T1000 (cell line): Measurements from ENCODE around the gene TMEM117.
"Not testable (repeated sequence)": the region's sequence is repeated elsewhere in the genome, so short reads cannot be mapped to it uniquely, and the experiment has no call there.

ENCODE experiments used
- DNase-seq: peaks from one replicate; lab custom pipeline; 2025; ENCODE audit warnings: mixed read lengths; lab: John Stamatoyannopoulos, UW

Gene TMEM117

DNA sequence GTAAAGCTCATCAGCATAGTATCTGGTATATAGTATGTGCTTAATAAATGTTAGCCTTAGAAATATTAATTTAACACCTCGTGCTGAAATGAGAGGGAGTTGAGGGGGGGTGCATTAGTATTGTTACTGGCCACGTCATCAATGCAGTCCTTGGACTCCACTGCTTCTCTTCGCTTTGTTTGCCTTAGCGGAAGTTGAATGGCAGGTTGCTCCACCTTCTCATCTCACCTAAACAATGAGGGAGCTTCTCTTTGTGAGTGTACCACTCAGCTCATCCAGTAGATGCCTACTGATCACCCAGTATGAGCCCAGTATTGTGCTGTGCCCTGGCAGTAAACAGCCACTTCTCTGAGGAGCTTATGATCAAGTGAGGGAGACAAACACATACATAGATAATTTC is 4.5 kb downstream of the TMEM117 start:
- no peak for DNase-seq

DNA sequence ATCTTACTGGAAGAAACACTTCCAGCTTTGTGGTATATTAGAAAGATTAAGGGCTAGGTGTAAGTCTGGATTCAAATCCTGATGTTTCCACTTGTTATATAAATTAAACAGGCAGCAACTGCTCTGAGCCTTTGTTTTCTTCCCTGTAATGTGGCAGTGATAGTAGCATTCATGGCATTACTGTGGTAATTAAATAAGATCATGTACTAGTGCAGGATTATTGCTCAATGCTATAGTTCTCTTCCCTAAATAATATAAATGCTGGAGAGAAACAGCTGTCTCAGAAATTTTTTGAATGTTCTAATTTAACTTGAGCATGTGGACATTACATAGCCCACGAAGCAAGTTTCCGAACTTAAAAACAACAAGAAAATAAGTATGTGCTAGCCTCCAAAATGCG is 5.4 kb downstream of the TMEM117 start:
- no peak for DNase-seq

DNA sequence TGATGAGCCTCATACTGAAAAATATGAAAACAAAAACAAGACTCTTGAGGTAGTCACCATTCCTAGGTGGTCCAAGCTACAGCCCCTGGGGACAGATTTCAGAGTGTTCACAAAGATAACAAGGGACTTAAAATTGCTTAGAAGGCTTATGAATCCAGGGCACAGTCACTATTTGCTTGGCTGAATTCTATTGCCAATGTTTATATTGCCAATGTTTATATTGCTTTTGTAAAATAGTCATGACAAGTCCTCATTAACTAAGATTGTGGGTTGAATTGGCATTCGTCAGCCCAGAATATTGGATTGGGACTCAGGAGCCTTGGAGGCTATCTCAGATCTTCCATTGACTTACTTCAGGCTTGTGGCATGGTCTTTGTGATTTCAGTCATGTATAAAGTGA is 6.4 kb downstream of the TMEM117 start:
- no peak for DNase-seq

DNA sequence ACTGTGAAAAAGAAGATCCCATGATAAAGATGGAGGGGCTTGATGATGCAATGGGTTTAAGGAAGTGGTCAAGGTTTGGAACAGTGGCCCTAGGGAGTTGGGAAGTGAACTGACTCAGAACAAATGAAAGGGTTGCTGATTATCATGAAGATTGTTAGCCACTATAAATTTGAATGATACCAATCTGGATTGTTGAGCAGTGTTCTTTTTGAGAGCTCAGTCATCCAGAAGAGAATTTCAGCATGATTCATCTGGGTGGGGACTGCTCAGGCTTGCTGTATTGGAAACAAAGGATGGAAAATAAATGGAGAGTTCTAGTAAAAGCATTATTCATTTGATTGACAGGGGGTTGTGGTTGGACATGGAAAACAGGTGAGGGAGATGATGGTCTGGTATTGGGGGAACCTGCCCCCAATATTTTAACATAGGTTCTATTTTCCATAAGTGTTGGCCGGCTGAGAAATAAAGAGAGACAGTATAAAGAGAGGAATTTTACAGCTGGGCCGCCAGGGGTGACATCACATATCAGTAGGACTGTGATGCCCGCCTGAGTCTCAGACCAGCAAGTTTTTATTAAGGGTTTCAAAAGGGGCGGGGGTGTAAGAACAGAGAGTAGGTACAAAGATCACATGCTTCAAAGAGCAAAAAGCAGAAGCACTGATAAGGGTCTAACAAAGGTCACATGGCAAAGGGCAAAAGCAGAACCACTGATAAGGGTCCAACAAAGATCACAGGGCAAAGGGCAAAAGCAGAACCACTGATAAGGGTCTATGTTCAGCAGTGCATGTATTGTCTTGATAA is 11.7 kb downstream of the TMEM117 start:
- not testable (repeated sequence) for DNase-seq

DNA sequence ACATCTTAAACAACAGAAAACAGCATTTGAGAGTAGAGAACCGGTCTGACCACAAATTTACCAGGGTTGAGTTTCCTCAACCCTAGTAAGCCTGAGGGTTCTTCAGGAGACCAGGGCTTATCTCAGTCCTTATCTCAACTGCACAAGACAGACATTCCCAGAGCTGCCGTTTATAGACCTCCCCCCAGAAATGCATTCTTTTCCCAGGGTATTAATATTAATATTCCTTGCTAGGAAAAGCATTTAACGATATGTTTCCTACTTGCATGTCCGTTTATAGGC is 12.3 kb downstream of the TMEM117 start:
- no peak for DNase-seq

DNA sequence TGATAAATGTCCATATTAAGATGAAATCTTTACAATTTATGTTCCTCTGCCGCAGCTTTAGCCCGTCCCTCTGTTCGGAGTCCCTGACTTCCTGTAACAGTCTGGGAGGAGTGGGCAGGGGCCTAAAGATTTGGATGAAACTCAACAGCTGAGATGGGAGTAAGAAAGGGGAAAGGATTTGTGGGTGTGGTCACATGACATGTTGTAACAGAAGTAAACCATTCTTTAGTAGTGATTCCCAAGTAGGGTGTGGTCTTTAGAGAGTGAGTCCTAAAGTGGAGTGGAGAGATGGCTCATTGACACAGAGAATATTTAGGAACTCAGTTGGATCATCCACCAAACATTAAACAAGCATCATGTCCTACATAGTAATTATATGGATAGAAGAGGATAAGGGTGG is 12.9 kb downstream of the TMEM117 start:
- DNase-seq = no peak

DNA sequence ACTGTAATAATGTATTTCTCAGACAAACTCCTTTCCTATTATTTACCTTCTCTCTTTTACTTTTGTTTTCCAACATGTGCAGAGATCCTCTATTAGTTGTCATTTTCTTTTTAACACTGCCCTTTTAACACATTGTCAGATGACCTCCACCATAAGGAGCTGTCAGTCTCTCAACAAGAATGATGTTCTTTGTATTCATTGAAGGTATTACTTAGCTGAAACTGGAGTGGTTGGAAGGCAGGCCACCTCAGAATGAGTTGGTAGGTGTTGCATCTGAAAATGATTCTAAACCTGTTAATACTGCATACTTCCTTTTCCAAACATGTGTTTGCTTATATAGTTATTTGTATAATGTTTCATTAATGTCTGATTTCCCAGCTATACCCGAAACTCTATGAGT is 16.9 kb downstream of the TMEM117 start:
- DNase-seq = no peak

DNA sequence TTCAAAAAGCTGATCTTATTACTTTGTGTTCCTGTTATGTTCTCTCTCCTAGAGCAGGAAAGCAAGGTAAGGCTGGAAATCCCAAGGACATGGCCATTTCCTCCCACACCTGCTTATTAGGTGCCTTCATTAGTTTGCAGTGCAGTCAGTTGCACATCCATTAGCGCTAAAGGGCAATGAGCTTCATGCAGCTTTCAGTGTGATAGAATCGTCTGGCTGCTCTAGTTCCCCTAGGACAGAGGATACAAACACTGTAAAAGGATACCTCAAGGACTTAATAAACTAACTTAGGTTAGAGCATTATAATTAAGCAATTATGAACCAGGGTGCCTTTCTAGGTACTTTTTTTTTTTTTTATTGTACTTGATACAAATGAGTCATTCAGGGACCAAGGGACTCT is 21.1 kb downstream of the TMEM117 start:
- no peak for DNase-seq

DNA sequence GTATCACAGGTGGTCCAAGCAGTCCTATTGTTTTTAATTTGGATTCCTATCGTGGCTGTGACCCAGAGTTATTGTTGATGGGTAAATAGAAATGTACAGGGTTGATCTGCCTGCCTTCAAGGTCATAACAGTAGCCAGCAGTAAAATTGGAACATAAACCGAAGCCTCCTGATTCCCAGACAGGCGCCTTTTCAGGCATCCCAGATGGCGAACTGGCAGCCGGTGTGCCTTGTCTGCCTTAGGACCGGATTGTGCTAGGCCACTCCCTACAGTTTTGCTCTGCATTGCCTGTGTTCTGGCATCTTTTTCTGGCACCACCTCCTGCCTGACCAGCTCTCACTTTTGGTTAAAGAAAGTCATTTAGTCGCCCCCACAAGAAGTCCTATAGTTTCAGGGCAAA is 22.2 kb downstream of the TMEM117 start:
- DNase-seq = no peak

DNA sequence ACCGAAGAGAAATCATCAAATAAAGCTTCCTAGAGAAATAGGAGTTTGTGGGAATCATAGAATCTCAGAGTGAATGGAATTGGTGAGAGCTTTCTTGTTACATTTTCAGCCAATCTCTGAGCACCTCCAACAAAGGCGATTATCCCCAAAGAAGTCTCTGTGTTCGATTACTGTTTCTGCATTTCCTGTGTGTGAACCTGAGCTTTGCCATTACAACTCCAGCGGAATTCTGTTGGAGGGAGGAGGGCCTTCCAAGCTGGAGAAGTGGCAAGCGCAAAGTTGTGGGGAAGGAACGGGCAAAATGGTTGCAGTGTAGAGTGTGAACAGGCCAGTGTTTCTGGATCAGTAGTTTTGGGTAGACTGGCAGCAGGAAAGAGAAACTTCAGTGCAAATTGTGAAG is 23.1 kb downstream of the TMEM117 start:
- no peak for DNase-seq

DNA sequence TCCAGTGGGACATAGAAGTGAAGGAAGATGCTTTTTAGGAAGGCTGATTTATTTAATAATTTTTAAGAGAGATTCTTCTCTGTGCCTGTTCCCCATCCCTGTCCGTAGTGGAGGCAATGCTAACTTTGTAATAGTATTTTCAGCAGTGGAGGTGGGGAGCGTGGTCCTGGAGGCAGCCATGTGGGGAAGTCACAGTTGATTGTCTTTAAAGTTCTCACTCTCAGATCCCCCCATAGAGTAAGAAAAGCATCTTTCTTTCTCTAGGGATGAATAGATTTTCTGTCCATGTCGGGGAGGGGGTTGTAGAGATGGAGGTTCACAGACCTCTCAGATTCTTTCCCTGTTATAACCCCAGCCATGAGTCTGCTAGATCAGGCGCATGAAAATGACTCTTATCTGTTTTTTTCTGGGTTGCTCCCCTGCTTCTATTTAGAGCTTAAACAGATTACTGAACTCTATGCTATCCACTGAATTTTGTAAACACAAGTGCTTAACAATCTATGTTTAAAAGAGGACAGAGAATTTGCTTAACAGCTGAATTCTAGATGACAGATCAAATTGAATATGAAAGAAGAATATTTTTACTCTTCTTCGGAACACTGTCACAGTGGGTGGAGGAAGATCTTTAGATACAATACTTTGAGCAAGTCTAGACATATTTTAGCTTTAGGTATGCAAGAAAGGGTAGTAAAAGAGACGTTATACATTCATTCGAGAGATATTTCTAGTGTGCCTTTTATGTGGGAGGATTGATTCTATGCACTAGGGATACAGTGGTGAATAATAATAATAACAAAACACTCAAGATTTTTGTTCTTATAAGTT is 25.3 kb downstream of the TMEM117 start:
- no peak for DNase-seq

DNA sequence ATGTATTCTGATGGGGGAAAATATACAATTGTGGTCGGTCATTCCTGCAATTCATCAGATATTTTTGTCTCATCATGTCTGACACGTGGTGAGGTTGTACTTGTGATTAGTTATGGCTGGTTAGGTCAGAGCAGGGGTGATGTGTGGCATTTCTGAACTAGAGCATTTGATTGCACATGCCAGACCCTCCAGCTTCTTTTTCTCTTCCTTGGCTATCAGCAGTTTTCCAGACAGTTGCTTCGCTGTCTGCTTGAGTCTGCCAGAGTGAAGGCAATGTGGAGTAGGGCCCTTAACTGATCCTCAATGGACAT is 25.9 kb downstream of the TMEM117 start:
- DNase-seq = no peak

DNA sequence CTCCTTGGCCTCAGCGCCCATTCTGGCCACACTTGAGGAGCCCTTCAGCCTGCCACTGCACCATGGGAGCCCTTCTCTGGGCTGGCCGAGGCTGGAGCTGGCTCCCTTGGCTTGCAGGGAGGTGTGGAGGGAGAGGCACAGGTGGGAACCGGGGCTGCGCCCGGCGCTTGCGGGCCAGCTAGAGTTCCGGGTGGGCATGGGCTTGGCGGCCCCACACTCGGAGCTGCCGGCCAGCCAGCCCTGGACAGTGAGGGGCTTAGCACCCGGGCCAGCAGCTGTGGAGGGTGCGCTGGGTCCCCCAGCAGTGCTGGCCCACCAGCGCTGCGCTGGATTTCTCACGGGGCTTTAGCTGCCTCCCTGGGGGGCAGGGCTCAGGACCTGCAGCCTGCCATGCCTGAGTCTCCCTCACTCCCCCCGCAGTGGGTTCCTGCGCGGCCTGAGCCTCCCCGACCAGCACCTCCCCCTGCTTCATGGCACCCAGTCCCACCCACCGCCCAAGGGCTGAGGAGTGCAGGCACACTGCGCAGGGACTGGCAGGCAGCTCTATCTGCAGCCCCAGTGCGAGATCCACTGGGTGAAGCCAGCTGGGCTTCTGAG is 28.0 kb downstream of the TMEM117 start:
- no peak for DNase-seq

DNA sequence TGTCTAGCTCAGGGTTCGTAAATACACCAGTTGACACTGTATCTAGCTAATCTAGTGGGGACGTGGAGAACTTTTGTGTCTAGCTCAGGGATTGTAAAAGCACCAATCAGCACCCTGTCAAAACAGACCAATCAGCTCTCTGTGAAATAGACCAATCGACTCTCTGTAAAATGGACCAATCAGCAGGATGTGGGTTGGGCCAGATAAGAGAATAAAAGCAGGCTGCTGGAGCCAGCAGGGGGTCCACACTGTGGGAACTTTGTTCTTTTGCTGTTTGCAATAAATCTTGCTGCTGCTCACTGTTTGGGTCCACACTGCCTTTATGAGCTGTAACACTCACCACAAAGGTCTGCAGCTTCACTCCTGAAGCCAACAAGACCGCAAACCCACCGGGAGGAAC is 28.7 kb downstream of the TMEM117 start:
- not testable (repeated sequence) for DNase-seq

DNA sequence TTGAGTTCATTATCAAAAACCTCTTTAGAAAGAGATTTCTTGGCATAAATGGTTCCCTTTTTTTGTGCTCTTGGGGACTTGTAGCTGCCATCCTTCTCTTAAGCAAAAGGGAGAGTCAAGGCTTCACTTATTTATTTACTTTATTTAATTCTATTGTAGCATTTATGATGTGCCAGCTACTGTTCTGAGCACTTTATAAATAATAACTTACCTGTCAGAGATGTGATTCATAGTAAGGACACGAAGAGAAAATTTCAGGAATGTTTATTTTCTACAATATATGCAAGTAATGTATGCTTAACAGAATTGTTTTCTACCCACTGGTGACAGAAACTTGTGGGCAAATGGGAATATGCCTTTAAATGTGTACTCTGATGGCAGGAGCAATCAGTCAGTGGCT is 33.3 kb downstream of the TMEM117 start:
- no peak for DNase-seq

DNA sequence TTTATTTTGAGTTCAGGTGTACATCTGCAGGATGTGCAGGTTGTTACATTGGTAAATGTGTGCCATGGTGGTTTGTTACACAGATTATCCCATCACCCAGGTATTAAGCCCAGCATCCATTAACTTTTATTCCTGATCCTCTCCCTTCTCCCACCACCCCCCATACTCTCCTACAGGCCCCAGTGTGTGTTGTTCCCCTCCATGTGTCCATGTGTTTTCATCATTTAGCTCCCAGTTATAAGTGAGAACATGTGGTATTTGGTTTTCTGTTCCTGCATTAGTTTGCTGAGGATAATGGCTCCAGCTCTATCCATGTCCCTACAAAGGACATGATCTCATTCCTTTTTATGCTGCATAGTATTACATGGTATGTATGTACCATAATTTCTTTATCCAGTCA is 33.9 kb downstream of the TMEM117 start:
- DNase-seq = not testable (repeated sequence)

DNA sequence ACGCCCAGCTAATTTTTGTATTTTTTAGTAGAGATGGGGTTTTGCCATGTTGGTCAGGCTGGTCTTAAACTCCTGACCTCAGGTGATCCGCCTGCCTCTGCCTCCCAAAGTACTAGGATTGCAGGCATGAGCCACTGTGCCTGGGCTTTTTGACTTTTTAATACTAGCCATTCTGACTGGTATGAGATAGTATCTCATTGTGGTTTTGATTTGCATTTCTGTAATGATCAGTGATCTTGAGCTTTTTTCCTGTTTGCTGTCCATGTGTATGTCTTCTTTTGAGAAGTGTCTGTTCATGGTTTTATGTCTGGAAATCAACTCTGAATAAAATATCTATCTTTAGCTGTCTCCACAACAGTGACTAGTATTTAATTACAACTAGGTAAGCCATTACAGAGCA is 35.4 kb downstream of the TMEM117 start:
- not testable (repeated sequence) for DNase-seq

DNA sequence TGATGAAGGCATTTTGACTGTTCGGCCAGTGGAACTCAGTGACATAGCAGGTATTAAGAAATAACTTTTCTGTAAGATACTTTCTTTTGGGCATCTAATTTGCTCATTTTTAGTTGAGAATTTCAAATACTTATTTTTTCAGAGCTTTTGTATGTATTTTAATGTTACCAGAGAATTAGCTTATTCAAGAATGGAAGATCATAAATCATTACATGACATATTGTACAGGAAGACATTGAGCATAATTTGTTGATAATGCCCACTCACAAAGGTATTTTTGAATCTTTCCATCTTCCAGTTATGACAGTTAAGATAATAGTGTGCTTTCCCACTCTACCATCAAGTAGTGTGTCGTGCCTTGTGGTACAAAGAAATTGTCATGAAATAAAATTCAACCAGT is 36.5 kb downstream of the TMEM117 start:
- no peak for DNase-seq

DNA sequence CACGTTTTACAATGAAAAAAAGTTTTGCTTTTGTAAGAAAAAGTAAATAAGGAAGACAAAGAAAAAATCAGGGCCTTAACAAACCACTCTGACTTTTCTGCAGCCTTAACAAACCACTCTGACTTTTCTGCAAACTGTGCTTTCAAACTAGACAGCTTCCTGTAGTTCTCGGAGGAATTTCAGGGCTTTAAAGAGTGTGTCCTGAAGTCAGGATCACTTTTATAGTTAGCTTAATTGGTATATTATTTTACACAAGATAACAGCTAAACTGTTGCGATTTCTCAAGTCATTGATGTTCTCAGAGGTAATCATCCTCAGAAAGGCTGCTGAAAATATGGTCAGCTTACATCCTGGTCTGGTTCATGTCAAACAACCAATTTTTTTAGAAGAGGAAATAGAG is 42.2 kb downstream of the TMEM117 start:
- DNase-seq = no peak

DNA sequence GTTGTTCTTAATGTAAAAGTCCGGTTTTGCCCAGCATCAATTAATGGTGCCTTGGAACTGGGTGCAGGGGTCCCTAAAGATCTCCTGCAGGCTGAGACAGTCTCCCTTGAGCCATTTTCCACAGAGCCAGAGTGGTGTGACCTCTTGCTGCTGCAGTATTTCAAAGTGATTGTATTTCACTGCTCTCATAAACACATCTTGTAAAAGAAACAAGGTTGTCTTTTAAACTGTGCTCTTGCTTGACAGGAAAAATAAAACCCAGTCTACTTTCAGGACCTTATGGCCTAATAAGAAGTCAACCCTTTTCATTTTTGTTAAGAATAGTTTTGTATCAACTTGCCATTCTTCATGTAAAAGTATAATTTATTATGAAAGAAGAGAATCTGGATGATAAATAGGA is 44.7 kb downstream of the TMEM117 start:
- no peak for DNase-seq

DNA sequence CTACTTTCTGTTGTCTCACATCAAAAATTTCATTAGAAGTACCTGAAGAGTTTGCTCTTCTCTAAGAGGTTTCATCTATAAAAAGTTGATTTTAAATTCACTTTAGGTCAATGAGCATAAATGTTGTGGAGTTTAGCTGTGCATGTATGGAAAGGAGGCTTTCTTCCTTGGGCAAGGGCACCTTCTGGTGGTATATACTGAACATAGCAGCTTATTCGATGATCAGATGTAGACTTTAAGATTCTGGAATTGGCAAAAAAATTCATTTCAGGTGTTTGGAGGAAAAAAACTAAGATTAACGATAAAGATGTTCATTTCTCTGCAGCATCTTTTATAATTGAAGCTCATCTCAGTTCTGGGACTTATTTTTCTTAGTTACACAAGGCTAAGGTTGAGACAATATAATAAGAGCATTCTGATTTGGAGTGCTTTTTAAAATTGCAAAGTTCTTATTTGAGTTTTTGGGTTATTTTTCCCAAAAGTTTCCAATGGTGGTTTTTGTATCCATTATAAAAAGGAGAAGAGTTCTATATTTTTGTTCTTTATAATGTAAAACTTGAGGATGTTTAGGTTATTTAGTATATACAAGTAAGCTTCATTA is 46.8 kb downstream of the TMEM117 start:
- no peak for DNase-seq

DNA sequence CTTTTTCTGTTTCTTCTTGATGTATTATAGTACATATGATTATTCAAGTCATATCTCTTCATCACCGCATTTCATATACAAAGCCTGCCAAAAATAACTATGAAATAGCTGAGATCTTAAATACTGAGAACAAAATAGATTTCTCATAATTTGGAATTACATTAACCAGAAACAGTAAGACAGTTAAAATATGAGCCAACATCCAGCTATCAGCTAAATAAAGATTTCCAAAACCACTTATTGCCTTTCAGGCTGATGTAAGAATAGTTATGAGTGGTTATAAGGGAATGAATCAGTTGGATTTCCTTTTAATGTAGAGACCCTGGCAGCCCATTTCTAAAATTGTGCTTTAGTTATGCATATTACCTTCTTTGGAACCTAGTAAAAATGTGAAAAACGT is 47.4 kb downstream of the TMEM117 start:
- DNase-seq = no peak

DNA sequence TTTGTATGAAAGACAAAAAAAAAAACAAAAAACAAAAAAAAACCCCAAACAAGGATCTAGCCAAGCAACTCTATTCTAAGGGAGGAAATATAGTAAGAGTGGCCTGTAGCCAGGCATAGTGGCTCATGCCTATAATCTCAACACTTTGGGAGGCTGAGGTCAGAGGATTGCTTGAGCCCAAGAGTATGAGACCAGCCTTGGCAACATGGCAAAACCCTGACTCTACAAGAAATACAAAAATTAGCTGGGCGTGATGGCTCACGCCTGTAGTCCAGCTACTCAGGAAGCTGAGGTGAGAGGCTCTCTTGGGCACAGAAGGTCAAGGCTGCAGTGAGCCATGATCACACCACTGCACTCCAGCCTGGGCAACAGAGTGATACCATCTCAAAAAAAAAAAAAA is 47.9 kb downstream of the TMEM117 start:
- DNase-seq = no peak
